GM21619 (cell line): ENCODE measurements around the gene GUCA2B.

Source experiments
- ATAC-seq: cut with Tn5 transposase; IDR thresholded peaks from one replicate; pipeline ENCODE4 v1.9.1; 2021; ENCODE audit not compliant: unreplicated experiment

Gene GUCA2B

DNA sequence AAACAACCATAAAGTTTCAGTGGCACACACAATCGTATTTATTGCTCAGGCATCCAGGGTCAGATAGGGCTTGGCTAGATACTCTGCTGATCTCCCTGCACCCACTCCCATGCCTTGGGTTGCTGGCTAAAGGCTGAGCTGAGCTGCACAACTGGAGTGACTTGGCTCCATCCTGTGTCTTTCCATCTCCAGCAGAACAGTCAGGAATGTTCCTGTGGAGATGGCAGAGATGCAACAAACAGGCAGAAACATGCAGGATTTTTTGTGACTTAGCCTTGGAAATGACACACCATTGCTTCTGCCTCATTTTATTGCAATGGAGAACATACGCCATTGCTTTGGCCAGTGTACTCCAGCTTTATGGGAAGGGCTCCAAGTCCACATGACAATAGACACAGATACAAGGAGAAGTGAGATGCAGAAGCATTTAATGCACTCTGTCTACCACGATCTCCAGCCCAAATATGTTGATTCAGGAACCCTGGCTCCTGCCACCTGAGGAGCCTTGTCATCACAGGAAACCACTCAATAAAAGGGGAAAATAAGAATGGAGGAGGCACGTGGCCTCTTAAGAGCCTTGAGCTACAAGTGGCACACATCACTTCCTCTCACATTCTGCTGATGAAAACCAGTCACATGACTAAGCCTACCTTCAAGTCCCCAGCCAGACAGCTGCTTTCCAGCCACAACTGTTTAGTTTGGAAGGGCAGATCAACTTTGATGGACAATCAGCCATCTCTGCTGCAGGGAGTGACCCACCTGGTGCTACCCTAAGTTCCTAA is 10.1 kb upstream of the GUCA2B start:
- ATAC-seq, result no peak

- ATAC-seq, result no peak
Observed at GRCh38 chr1:42143896-42144710, 9.1 kb upstream of the GUCA2B start.

- ATAC-seq, result no peak
Observed at GRCh38 chr1:42144711-42145388, 8.4 kb upstream of the GUCA2B start.

GRCh38 chr1:42145389-42145716 is 7.9 kb upstream of the GUCA2B start:
- no peak for ATAC-seq

DNA sequence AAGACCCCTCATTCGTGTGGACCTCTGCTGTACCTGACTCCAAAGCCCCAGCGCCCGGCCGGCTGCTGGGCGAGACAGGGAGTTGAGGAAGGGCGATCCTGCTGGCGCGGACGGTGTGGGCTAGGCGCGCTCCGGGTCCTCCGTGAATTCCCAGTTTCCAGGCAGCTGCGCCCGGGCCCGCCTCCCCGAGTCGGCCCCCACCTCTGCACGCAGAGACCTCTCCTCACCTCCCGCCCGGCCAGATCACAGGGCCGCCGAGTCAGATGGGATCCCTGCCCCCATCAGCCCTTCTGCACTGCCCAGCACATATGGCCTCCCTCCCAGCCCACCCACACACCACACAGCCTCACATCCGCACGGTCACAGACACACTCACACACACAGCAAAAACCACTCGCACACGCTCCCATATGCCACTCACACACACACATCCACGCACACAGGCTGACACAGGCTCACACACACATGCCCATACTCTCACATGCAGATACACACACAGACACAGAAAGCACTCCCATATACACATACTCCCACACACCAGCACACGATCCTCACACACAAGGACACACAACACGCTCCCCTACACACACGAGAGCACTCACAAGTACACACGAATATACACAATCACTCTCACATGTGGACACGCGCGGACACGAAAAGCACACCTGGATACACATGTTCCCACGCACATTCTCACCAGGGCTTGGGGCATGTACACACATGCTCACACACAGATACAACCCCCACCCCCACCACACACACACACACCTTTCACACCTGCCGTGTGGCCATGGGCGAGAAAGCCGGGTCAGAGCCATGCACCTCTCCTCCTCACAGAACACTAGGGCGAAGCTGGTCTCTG is 7.2 kb upstream of the GUCA2B start:
- no peak for ATAC-seq

DNA sequence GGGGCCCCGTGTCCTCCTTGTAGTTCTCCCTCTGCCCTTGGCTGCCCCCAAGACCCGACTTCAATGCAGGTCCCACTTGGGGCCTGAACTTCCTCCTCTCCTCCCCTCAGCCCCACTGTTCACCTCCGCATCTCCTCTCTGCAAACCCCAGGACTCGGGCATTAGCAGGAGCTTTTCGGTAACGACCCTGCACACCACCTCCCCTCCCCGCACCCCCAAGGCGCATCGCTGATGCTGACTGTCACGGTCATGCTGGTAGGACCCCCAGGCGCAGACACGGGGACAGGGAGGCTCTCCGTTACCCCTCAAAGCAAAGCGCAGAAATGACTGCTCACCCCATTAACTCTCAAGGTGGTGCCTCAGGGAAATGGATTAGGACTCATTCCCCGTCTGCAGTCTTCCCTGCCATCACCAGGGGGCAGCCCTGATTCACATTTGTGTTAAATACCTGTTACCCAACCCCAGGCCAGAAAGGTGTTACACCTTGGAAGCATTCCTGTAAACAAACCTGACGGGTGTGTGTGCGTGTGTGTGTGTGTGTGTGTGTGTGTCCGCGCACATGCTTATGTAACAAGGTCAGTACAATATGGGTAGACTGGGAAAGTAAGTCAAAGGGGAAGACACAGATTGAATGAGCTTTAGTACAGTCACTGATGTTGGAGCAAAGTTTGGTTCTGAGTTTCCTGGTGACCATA is 6.4 kb upstream of the GUCA2B start:
- no peak for ATAC-seq

DNA sequence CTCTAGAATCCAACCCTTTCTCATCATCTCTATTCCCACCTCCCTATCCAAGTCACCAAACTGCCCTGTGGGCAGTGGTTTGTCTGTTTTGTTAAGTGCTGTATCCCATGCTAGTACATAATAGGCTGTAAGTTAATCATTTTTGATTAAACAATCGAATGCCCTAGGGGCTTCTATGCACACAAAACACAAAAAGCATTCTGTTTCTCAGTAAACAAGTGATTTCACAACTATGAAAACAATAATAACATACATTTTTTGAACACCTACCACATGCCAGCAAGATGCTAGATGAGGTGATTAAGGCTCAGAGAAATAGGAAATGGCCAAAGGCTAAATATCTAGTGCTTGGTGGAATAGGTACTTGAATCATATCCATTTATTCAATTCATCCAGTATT is 5.0 kb upstream of the GUCA2B start:
- no peak for ATAC-seq

- no peak for ATAC-seq
Observed at GRCh38 chr1:42150651-42151050, 2.6 kb upstream of the GUCA2B start.

GRCh38 chr1:42152119-42152518 is 1.1 kb upstream of the GUCA2B start:
- ATAC-seq, result no peak

- no peak for ATAC-seq
Observed at GRCh38 chr1:42153624-42154023, 414 bp downstream of the GUCA2B start.

DNA sequence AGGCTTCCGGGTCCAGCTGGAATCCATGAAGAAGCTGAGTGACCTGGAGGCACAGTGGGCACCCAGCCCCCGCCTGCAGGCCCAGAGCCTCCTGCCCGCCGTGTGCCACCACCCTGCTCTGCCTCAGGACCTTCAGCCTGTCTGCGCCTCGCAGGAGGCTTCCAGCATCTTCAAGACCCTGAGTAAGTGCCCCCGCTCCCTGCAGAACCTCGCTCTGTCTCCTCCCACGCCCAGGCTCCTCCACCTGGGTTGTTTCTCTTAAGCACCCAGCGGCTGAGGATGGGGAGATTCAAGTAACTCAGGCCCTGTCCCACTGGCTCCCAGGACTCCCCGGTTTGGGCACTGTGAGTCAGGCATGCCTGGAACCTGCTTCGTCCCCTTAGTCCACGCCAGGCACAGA is 1.5 kb downstream of the GUCA2B start:
- ATAC-seq, result no peak

GRCh38 chr1:42155362-42155761 is 2.2 kb downstream of the GUCA2B start:
- no peak for ATAC-seq

GRCh38 chr1:42157667-42158066 is 4.5 kb downstream of the GUCA2B start:
- ATAC-seq, result no peak

DNA sequence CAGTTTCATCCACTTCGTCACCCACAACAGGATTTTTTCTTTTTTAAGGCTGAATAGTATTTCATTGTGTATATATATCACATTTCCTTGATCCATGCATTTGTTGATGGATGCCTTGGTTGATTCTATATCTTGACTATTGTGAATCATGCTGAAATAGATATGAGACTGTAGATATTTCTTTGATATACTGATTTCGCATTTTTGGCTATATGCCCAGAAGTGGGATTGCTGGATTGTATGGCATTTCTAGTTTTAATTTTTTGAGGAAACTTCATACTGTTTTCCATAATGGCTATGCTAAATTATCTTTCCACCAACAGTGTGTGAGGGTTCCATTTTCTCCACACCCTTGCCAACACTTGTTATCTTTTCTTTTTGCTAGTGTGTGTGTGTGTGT is 5.0 kb downstream of the GUCA2B start:
- ATAC-seq, result no peak

DNA sequence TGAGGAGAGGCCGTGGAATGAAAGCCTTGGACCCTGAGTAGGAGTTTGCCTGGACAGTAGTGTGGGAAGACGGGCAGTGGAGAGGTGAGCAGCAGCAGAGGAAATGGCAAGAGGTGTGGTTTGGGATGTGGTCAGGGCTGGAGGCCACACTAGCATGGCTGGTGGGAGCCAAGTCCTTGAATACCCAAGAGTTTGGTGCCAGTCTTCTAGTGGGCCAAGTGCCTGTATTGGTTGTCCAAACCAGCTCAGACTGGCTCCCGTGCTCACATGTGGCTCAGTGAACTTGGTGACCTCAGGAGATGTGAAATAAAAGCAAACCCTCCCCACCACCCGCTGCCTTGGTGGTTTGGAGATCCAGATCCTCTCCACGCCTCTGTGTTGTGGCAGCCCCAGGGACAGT is 9.0 kb downstream of the GUCA2B start:
- no peak for ATAC-seq

DNA sequence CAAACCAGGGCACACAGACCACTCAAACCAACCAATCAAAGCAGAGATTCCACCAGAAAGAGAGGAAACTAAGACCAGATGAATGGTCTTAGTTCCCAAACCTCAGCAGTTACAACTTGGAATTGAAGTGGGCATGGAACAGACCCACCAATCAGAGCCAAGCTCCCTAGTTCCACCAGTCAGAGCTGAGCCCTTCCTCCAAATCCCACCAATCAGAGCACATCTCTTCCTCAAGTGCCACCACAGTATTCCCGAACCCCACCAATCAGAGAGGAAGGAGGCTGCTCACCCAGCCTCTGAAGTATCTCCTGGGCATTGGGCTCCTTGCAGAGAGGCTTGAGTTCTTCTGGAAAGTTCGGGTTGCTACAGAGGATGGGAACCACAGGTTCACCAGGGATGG is 9.9 kb downstream of the GUCA2B start:
- no peak for ATAC-seq

DNA sequence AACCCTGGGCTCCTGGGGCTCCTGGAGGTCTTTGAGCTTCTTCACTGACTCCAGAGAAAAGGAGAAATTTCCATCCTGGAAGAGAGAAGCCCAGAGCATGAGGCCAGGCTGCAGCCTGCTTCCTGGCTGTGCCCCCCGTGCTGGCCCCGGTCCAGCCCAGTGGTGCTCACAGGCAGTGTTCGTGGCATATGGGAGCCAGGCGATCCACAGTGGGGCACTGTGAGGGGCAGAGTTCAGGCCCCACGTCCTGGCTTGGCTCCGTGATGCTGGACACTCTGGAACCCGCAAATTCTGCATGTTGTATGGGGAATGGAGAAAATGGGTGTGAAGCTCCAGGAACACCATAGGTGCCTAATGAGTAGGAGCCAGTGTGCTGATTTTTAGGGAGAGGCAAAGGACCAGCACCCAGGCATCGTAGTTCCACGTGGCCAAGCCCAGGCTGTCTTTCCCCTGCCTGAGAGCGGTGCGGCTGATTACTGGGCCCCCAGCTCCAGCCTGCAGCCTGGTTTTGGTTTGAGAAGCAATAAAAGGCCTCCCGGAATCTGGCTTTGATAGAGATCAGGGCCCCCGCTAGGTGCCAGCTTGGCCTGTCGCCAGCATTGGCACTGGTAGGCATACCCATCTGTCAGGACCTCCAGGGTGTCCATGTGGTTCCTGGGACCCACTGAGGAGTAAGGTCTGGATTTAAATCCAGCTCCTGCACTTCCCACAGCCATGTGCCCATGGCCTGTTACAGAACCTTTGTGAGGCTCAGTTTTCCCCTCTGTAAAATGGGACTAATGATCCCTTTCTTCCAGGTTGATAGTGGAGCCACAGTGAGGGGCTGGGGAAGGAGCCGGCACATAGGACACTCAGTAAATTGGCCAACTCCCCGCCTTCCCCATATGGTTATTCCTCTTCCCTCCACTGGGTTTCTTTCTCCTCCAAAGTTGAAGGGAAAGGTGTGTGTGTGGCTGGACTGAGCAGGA is 10.6 kb downstream of the GUCA2B start:
- no peak for ATAC-seq

DNA sequence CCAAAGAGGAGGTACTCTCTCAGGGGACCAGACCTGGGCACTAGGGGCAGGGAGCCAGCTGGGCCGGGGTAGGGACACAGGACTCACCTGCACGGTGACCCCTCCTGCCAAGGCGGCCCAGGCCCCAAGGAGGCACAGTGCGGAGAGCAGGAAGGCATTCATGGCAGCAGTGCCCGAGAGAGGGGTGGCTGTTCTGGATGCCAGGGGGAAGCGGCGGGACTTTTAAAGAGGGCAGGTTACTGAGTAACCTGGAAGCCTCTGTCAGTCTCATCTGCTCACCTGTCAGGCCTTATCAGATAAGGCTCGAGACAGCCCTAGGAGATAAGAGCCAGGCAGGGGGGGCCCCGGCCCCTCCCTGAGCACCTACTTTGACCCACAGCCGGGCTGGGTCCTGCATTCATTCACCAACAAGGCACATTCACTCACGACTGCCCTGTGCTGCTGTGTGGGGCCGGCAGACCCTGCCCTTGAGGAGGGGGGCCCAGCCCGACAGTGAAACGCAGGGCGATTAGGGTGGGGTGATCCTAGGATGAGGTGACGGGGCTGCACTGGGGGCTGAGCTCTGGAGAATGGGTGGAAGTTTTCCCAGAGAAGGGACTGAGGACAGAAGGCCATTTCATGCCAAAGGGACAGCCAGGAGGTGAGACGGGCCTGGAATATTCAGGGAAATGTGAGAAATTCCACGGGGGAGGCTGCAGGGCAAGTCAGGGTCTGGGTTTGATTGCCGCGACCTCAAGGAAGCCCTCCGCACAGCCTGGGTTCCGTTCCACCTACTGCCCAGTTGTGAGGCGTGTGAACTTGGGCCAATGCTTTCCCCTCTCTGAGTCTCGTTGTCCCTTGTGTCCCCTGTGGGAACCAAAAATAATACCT is 11.6 kb downstream of the GUCA2B start, which contains the start of gene GUCA2A:
TSS of gene GUCA2A (minus strand) at position 195 of the 870 bp plus-strand sequence. CDS start at position 162, 33 bp downstream.
- ATAC-seq, result no peak
